ENCODE data around the gene ATAD2B. TPM values are rescaled to one million over a fixed set of nuclear protein-coding genes. Genes with fewer than 3 reads are reported as not detected.
"Not testable (repeated sequence)": the region's sequence is repeated elsewhere in the genome, so short reads cannot be mapped to it uniquely, and the experiment has no call there.

Gene ATAD2B
- total RNA-seq, 1 donor from 2014 or later: 24.3 TPM

- no peak overlapping the region for H3K4me3 Mint-ChIP-seq
- H3K27me3 Mint-ChIP-seq: no peaks in the 10 kb centered on the region
- H3K4me1 Mint-ChIP-seq: peaks cover 5% of the 10 kb centered on the region
These were observed 173.5 kb downstream of the ATAD2B start for GRCh38 chr2:23753291-23754010.

DNA sequence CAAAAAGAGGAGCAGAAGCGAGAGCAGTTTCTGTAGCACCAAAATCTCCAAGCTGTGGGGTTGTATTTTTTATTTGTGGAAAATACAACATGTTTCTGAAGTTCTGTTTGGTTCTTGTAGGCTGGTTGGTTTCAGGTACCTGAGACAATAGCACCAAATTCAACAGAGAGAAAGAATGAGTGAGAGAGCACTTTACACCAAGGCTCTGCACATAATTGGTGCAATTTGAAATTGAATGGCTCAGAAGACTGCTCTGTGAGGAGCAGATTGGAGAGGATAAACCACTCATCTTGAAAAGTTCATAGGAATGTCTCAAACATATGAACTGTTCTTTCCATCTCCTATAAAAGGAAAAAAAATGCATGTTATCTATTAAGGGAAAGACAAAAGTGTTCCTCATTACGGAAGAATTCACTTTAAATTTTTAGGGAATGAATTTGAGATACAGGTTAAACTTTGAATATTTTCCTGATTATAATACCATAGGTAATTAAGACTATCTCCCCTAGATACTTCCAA lies 175.1 kb downstream of the ATAD2B start:
- DNase-seq: no peak
- H3K27ac Mint-ChIP-seq: no peak overlapping the region
- H3K36me3 Mint-ChIP-seq (ENCODE audit: low read depth): peaks cover 23% of the 10 kb centered on the region
- H3K4me1 Mint-ChIP-seq: no peaks in the 10 kb centered on the region
- no peaks in the 10 kb centered on the region for H3K9me3 Mint-ChIP-seq
- H3K27me3 Mint-ChIP-seq: no peaks in the 10 kb centered on the region
- H3K4me3 Mint-ChIP-seq: no peak overlapping the region
- intact Hi-C loops (cut with micrococcal nuclease): no loop called here

More at GRCh38 chr2:23753291-23754010, 173.5 kb downstream of the ATAD2B start:
- no peak overlapping the region for H3K27ac Mint-ChIP-seq
- intact Hi-C loops (cut with micrococcal nuclease): no loop called here
- no peaks in the 10 kb centered on the region for H3K9me3 Mint-ChIP-seq
- peaks cover 36% of the 10 kb centered on the region for H3K36me3 Mint-ChIP-seq (ENCODE audit: low read depth)
- DNase-seq: no peak

GRCh38 chr2:23746141-23746863 lies 180.6 kb downstream of the ATAD2B start:
- Mint-ChIP-seq H3K4me3 (no peak overlapping the region), H3K4me1 (no peaks in the 10 kb centered on the region), H3K27me3 (no peaks in the 10 kb centered on the region), H3K9me3 (peaks cover 4% of the 10 kb centered on the region), H3K27ac (no peak overlapping the region), H3K36me3 (ENCODE audit: low read depth) (peaks cover 8% of the 10 kb centered on the region)
- no peak for DNase-seq
- intact Hi-C loops (cut with micrococcal nuclease): no loop called here

DNA sequence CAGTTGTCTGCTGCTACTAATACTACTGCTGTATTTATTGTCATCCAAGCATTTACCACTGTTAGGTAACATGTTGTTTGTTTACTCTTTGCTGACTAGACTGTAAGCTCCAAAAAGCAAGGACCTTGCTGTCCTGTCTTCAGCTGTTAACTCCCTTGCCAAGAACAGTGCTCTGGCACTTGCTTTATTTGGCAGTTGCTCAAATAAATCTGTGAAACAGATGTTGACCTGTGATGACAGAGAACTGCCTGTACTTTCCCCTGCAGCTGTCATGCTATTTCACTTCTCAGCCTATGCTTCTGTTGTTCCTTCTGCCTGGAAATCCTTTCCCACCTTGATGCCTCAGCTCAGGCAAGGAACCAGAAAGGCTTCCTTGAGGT lies 181.2 kb downstream of the ATAD2B start:
- Mint-ChIP-seq H3K27me3 (no peaks in the 10 kb centered on the region), H3K27ac (no peak overlapping the region), H3K36me3 (ENCODE audit: low read depth) (peaks cover 8% of the 10 kb centered on the region), H3K4me1 (no peaks in the 10 kb centered on the region), H3K9me3 (peaks cover 4% of the 10 kb centered on the region), H3K4me3 (no peak overlapping the region)
- no peak for DNase-seq
- intact Hi-C loops (cut with micrococcal nuclease): no loop called here

DNA sequence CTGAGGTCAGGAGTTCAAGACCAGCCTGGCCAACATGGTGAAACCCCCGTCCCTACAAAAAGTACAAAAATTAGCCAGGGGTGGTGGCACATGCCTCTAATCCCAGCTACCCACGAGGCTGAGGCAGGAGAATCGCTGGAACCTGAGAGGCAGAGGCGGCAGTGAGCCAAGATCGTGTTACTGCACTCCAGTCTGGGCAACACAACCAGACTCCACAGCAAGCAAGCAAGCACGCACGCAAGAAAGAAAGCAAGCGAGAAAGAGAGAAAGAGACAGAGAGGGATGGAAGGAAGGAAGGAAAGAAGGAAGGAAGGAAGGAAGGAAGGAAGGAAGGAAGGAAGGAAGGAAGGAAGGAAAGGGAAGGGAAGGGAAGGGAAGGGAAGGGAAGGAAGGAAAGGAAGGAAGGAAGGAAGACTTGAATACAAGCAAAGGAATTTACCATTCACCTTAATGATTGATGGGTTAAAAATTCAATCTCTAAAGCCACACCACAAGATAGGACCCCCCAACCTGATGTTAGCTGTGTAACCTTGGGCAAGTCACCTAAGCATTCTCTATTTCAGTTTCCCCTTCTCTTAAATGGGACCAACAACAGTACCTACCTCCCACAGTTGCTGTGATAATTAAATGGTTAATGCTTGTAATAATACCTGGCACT lies 181.7 kb downstream of the ATAD2B start:
- H3K27ac Mint-ChIP-seq: no peak overlapping the region
- intact Hi-C loops (cut with micrococcal nuclease): no loop called here
- peaks cover 8% of the 10 kb centered on the region for H3K36me3 Mint-ChIP-seq (ENCODE audit: low read depth)
- no peaks in the 10 kb centered on the region for H3K27me3 Mint-ChIP-seq
- H3K4me3 Mint-ChIP-seq: no peak overlapping the region
- H3K9me3 Mint-ChIP-seq: peaks cover 4% of the 10 kb centered on the region
- H3K4me1 Mint-ChIP-seq: no peaks in the 10 kb centered on the region
- DNase-seq: no peak

GRCh38 chr2:23736783-23737182 lies 190.1 kb downstream of the ATAD2B start:
- DNase-seq; intact Hi-C loops (cut with micrococcal nuclease); H3K9me3 Mint-ChIP-seq; H3K27me3 Mint-ChIP-seq; H3K27ac Mint-ChIP-seq; H3K4me3 Mint-ChIP-seq; H3K4me1 Mint-ChIP-seq: not testable (repeated sequence)
- H3K36me3 Mint-ChIP-seq (ENCODE audit: low read depth): peaks cover 17% of the 10 kb centered on the region

GRCh38 chr2:23734416-23734815 lies 192.5 kb downstream of the ATAD2B start:
- no peak overlapping the region for H3K4me3 Mint-ChIP-seq
- no peaks in the 10 kb centered on the region for H3K27me3 Mint-ChIP-seq
- peaks cover 3% of the 10 kb centered on the region for H3K4me1 Mint-ChIP-seq
- H3K9me3 Mint-ChIP-seq: peaks cover 6% of the 10 kb centered on the region
- no peak for DNase-seq
- no peak overlapping the region for H3K27ac Mint-ChIP-seq
- H3K36me3 Mint-ChIP-seq (ENCODE audit: low read depth): peaks cover 17% of the 10 kb centered on the region
- intact Hi-C loops (cut with micrococcal nuclease): no loop called here

GRCh38 chr2:23723029-23723428 lies 203.9 kb downstream of the ATAD2B start:
- H3K27me3 Mint-ChIP-seq; H3K4me1 Mint-ChIP-seq; H3K27ac Mint-ChIP-seq; H3K4me3 Mint-ChIP-seq; DNase-seq; intact Hi-C loops (cut with micrococcal nuclease): not testable (repeated sequence)
- Mint-ChIP-seq H3K36me3 (ENCODE audit: low read depth) (peaks cover 40% of the 10 kb centered on the region), H3K9me3 (peaks cover 15% of the 10 kb centered on the region)

- Mint-ChIP-seq H3K4me1 (peaks cover 2% of the 10 kb centered on the region), H3K27me3 (no peaks in the 10 kb centered on the region), H3K4me3 (no peak overlapping the region), H3K27ac (no peak overlapping the region), H3K9me3 (peaks cover 15% of the 10 kb centered on the region), H3K36me3 (ENCODE audit: low read depth) (peaks cover 38% of the 10 kb centered on the region)
- intact Hi-C loops (cut with micrococcal nuclease): no loop called here
- DNase-seq: no peak
These were observed 204.7 kb downstream of the ATAD2B start for GRCh38 chr2:23722255-23722654.

GRCh38 chr2:23721454-23721826 lies 205.5 kb downstream of the ATAD2B start:
- peaks cover 15% of the 10 kb centered on the region for H3K9me3 Mint-ChIP-seq
- H3K4me3 Mint-ChIP-seq: no peak overlapping the region
- peaks cover 37% of the 10 kb centered on the region for H3K36me3 Mint-ChIP-seq (ENCODE audit: low read depth)
- intact Hi-C loops (cut with micrococcal nuclease): no loop called here
- H3K4me1 Mint-ChIP-seq: peaks cover 2% of the 10 kb centered on the region
- DNase-seq: no peak
- no peaks in the 10 kb centered on the region for H3K27me3 Mint-ChIP-seq
- H3K27ac Mint-ChIP-seq: no peak overlapping the region

GRCh38 chr2:23720705-23721453 lies 206.0 kb downstream of the ATAD2B start:
- Mint-ChIP-seq H3K36me3 (ENCODE audit: low read depth) (peaks cover 35% of the 10 kb centered on the region), H3K27me3 (no peaks in the 10 kb centered on the region), H3K4me3 (no peak overlapping the region), H3K9me3 (peaks cover 15% of the 10 kb centered on the region), H3K4me1 (peaks cover 2% of the 10 kb centered on the region), H3K27ac (no peak overlapping the region)
- no peak for DNase-seq
- intact Hi-C loops (cut with micrococcal nuclease): no loop called here

DNA sequence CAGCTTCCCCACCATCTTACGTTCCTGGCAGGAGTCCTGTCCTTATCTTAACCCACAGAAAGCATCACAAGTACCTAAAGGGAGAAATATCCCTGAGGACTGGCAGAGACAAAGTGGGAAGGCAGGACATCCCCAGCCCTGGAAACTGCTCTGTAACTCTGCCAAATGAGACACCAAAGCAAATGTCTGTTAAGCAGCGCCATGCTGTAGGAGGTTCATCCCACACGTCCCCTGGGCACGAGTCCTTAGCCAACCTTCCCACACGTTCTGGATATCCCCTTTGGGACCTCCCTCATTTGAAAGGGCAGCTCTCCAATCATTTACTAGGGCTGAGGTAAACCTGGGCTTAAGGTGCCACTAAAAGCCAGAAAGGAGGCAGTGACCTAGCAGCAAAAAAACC lies 207.2 kb downstream of the ATAD2B start:
- peaks cover 15% of the 10 kb centered on the region for H3K9me3 Mint-ChIP-seq
- DNase-seq: no peak
- intact Hi-C loops (cut with micrococcal nuclease): no loop called here
- no peak overlapping the region for H3K27ac Mint-ChIP-seq
- no peaks in the 10 kb centered on the region for H3K27me3 Mint-ChIP-seq
- H3K4me3 Mint-ChIP-seq: no peak overlapping the region
- H3K36me3 Mint-ChIP-seq (ENCODE audit: low read depth): peaks cover 27% of the 10 kb centered on the region
- peaks cover 2% of the 10 kb centered on the region for H3K4me1 Mint-ChIP-seq

- intact Hi-C loops (cut with micrococcal nuclease): no loop called here
- Mint-ChIP-seq H3K27ac (no peak overlapping the region), H3K4me3 (no peak overlapping the region), H3K9me3 (peaks cover 15% of the 10 kb centered on the region), H3K36me3 (ENCODE audit: low read depth) (peaks cover 25% of the 10 kb centered on the region), H3K4me1 (peaks cover 2% of the 10 kb centered on the region), H3K27me3 (no peaks in the 10 kb centered on the region)
- DNase-seq: no peak
These were observed 207.8 kb downstream of the ATAD2B start for GRCh38 chr2:23718931-23719700.
